HFF-Myc (cell line): ENCODE measurements around the gene ESRRB.

ENCODE experiments used
- DNase-seq: peaks from one replicate; pipeline ENCODE4 v3.0.0-alpha.2; 2011; ENCODE audit warnings: low read depth; ENCODE audit errors: extremely low read depth
- H3K4me3 ChIP-seq: replicated peaks from 2 replicates; pipeline ENCODE4 v1.5.1; 2011; ENCODE audit warnings: low read depth, mild to moderate bottlenecking, control low read depth, low read length
- TF ChIP-seq, protein P1 (sequence below): IDR thresholded peaks from 2 replicates; pipeline ENCODE4 v1.5.1; 2012; ENCODE audit warnings: mild to moderate bottlenecking, low read depth, low read length, control low read depth; ENCODE audit errors: missing control alignments

ESRRB gene

DNA sequence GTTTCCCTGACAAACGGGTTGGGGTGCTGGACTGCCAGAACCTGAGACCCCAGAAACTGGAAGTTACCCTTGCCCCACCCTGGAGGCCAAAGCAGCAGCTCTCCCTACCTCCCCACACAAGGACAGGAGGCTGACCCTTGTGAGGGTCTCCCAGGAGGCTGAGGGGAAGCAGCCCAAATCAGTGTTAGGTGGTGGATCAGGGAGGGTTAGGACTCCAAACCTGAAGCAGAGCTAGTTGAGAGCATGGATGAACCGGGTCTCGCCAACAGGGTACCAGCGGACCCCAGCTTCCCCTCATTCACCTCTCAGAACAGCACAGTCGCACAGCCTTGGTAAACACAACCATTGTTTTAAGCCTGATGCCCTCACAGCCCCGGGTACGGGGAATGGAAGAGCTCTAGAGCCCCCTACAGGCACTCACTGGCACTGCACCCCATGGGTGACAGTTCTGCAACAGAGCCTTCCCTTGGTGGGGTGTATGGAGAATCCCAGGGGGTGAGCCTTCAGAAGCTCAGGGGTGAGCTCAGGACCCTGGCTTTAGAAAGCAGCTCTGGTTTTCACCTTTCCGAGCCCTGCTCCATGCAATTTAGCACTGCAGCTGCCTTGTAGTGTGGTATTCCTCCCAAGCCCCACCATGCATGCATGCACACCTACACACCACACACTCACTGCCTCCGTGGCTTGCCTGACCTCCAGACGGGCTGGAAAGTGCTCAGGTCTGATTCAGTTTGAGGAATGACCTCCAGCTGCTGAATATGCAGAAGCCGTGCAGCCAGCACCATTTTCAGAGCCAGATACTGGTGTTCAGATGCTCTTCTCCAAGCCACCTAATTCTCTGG is 11.2 kb downstream of the ESRRB start:
- DNase-seq: peak; percentile 35
- H3K4me3 ChIP-seq: no peak overlapping the region
- TF ChIP-seq, protein P1, sequence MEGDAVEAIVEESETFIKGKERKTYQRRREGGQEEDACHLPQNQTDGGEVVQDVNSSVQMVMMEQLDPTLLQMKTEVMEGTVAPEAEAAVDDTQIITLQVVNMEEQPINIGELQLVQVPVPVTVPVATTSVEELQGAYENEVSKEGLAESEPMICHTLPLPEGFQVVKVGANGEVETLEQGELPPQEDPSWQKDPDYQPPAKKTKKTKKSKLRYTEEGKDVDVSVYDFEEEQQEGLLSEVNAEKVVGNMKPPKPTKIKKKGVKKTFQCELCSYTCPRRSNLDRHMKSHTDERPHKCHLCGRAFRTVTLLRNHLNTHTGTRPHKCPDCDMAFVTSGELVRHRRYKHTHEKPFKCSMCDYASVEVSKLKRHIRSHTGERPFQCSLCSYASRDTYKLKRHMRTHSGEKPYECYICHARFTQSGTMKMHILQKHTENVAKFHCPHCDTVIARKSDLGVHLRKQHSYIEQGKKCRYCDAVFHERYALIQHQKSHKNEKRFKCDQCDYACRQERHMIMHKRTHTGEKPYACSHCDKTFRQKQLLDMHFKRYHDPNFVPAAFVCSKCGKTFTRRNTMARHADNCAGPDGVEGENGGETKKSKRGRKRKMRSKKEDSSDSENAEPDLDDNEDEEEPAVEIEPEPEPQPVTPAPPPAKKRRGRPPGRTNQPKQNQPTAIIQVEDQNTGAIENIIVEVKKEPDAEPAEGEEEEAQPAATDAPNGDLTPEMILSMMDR: peak; percentile 100

DNA sequence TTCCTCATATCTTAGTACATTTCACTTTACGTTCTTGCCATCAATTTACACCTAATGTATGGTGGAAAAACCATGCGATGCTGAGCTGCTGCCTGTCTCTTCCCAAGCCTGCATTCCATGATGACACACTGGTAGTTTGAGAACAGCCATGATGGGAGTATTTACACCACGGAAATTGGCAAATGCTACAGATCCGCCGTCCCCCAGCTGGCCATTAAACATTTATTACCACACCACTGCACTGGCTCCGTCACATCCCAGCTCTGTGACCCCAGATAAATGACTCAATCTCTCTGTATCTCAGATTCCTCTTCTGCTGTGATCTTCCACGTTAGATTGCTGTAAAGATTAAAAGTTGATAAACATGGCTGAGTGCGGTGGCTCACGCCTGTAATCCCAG is 13.9 kb downstream of the ESRRB start:
- TF ChIP-seq, protein P1: no peak
- H3K4me3 ChIP-seq: no peak overlapping the region
- DNase-seq: no peak

DNA sequence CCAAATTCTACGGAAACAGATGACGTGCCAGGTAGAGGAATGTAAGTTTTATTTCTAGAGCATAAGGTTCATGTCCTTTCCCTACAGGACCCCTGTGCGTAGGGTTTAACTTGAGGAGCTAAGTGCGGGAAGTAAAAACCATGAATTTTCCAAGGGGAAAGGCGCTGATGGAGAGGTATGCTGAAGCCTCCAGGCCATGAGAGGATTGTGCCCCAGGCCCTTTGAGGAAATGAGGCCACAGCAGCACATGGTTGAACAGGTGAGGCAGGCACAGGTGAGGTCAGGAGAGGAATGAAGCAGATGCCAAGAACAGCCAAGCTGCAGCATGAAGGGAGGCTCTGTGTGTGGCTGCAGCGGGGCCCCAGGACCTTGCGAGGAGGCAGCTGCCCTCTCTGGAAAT is 14.7 kb downstream of the ESRRB start:
- TF ChIP-seq, protein P1: no peak
- no peak for DNase-seq

DNA sequence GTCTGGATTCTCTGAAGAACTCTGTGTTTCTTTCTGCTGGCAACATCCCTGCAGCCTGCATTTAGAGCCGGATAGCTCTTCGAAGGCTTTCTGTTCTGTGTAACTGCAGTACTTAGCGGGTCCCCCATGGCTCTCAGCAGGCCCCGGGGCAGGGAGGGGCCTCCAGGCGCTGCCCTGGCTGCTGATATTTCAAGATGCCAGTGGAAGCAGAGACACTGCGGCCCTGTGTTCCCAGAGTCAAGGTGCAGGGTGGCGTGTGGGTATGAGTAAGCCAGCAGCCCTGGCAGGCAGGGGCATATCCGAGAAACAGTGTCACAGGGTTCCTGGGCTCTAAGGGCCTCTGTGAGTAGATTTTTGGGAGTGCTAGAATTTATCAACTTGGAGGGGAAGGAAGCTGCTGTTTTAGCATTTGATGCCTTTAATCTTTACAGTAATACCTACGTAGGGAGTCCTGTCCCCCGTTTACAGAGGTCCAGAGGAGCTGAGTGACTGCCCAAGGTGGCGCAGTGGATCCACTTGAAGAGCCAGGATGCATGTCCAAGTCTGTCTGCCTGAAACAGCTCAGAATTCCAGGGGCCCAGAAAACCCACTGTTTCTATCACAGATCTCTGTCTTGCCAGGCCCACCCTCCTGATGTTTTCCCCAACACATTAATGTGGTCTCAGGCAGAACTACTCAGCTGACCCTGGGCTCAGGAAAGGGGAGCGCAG is 16.2 kb downstream of the ESRRB start:
- DNase-seq: no peak
- TF ChIP-seq, protein P1: no peak
- H3K4me3 ChIP-seq: no peak overlapping the region

More for the DNA sequence above, 14.7 kb downstream of the ESRRB start:
- H3K4me3 ChIP-seq: no peak overlapping the region

DNA sequence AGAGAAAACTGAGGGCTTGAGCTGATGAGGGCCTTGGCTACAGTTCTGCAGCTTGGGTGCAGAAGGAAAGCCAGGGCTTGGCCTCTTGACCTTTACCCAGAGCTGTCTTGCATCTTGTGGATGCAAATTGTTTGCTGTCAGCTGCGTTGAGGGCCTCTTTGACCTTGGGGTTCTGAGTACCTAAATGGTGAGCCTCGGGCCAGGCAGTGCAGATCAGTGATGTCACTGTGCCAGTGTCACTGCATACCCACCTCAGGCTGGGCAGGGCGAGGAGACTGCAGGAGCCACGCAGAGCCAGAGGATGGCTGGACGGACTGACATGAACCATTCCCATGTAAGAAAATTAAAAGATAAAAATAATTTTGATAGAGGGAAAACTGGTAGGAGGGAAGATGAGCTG is 18.6 kb downstream of the ESRRB start:
- TF ChIP-seq, protein P1: no peak

DNA sequence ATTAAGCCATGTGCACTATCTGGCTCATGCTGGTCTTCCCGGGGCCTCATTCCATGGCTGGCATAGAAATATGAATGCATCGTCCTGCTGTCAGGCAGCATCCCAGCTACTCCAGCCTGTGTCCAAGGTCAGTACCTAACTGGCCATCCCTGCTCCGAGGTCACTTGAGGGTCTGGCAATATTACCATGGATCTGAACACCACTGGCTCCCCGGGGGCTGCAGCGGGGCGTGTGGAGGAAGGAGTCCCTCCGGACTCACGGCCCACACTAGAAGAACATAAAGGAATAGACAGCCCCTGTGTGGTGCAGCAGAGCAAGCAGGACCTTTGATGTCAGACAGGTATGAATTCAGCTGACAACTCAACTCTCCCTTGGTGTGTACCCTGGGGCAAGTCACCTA is 19.2 kb downstream of the ESRRB start:
- DNase-seq: no peak
- TF ChIP-seq, protein P1: no peak
- H3K4me3 ChIP-seq: no peak overlapping the region

More for the DNA sequence above, 18.6 kb downstream of the ESRRB start:
- no peak overlapping the region for H3K4me3 ChIP-seq
- no peak for DNase-seq
